GM21576 (cell line): ENCODE measurements around the gene TMEM144.

Experiments used
- ATAC-seq: cut with Tn5 transposase; IDR thresholded peaks from one replicate; pipeline ENCODE4 v1.9.1; 2021; ENCODE audit warnings: mild to moderate bottlenecking, moderate library complexity; ENCODE audit not compliant: unreplicated experiment

TMEM144 gene

GRCh38 chr4:158292156-158292555 is 81.9 kb downstream of the TMEM144 start:
- no peak for ATAC-seq

- no peak for ATAC-seq
Observed at GRCh38 chr4:158295053-158295452, 84.8 kb downstream of the TMEM144 start.

- ATAC-seq, result no peak
Observed at GRCh38 chr4:158297866-158298265, 87.6 kb downstream of the TMEM144 start.

- ATAC-seq, result no peak
Observed at GRCh38 chr4:158299459-158300007, 89.2 kb downstream of the TMEM144 start.

- ATAC-seq, result no peak
Observed at GRCh38 chr4:158300012-158300411, 89.7 kb downstream of the TMEM144 start.

GRCh38 chr4:158302076-158302866 is 92.0 kb downstream of the TMEM144 start:
- no peak for ATAC-seq

- no peak for ATAC-seq
Observed at GRCh38 chr4:158304694-158305093, 94.4 kb downstream of the TMEM144 start.
